Common myeloid progenitor, CD34-positive (primary cell): Measurements from ENCODE around the gene ANKRD33.
A peak's percentile ranks its signal among the peaks of the same experiment; 100 is the strongest.

Source experiments
- CTCF ChIA-PET: fragments of 350-600 bp; sonication (Branson Sonifier 250); formaldehyde crosslinking; loops from one replicate; lab custom pipeline; 2021; ENCODE audit warnings: antibody characterized with exemption; lab: Charles Lee
- POLR2A ChIA-PET: fragments of 350-600 bp; sonication (Branson Sonifier 250); formaldehyde crosslinking; loops from one replicate; lab custom pipeline; 2021; ENCODE audit warnings: antibody characterized with exemption; lab: Charles Lee
- DNase-seq, 3 donors: peaks; one replicate each; pipeline versions ENCODE4 v3.0.0 to v3.0.0-alpha.2; 2013
- H3K27ac ChIP-seq, 2 experiments: 1 replicate in 1 of 2; 2 replicates in 1 of 2; pipeline ENCODE4 v1.7.0; 2013; ENCODE audit warnings: inconsistent platforms in 2 of 2, low read length in 2 of 2, mild to moderate bottlenecking in 2 of 2, low read depth in 1 of 2, moderate library complexity in 1 of 2; ENCODE audit not compliant: severe bottlenecking in 2 of 2, insufficient read depth in 1 of 2, poor library complexity in 1 of 2
- H3K27me3 ChIP-seq, 5 experiments: replicated peaks in 2 of 5; 1 replicate in 3 of 5; 2 replicates in 2 of 5; pipeline versions ENCODE4 v1.6.1 to v1.7.0; 2013; ENCODE audit warnings: low read length in 4 of 5, mild to moderate bottlenecking in 2 of 5, moderate library complexity in 2 of 5, inconsistent platforms in 1 of 5; ENCODE audit not compliant: insufficient read depth in 5 of 5, control insufficient read depth in 4 of 5
- H3K36me3 ChIP-seq, 4 experiments: 1 replicate in 2 of 4; 2 replicates in 2 of 4; pipeline versions ENCODE4 v1.6.1 to v1.7.0; 2013; ENCODE audit warnings: low read length in 3 of 4, control low read depth in 1 of 4, mild to moderate bottlenecking in 1 of 4; ENCODE audit not compliant: control insufficient read depth in 4 of 4, insufficient read depth in 4 of 4
- H3K4me1 ChIP-seq, 4 experiments: 1 replicate in 3 of 4; 2 replicates in 1 of 4; pipeline versions ENCODE4 v1.6.1 to v1.7.1; 2013; ENCODE audit warnings: low read length in 3 of 4, mild to moderate bottlenecking in 3 of 4, control low read depth in 1 of 4, inconsistent platforms in 1 of 4, moderate library complexity in 1 of 4; ENCODE audit not compliant: control insufficient read depth in 4 of 4, insufficient read depth in 4 of 4; ENCODE audit errors: control extremely low read depth in 1 of 4
- H3K4me3 ChIP-seq, 7 experiments: 1 replicate in 4 of 7; 2 replicates in 3 of 7; pipeline versions ENCODE4 v1.5.1 to v1.7.0; 2013; ENCODE audit warnings: mild to moderate bottlenecking in 7 of 7, low read length in 6 of 7, moderate library complexity in 6 of 7, inconsistent platforms in 2 of 7, low read depth in 2 of 7, control low read depth in 1 of 7; ENCODE audit not compliant: insufficient read depth in 4 of 7, control insufficient read depth in 1 of 7; ENCODE audit errors: extremely low read depth in 1 of 7
- H3K9me3 ChIP-seq, 5 experiments: 1 replicate in 4 of 5; 2 replicates in 1 of 5; pipeline versions ENCODE4 v1.6.1 to v1.7.1; 2013; ENCODE audit warnings: low read length in 4 of 5, mild to moderate bottlenecking in 2 of 5, inconsistent platforms in 1 of 5, low read depth in 1 of 5, moderate library complexity in 1 of 5; ENCODE audit not compliant: control insufficient read depth in 4 of 5, insufficient read depth in 2 of 5; ENCODE audit errors: control extremely low read depth in 1 of 5
- WGBS: methylation state at CpG from one replicate; pipeline ENCODE4 v1.1.5; 2013; ENCODE audit not compliant: insufficient coverage; 5-methylcytosine and 5-hydroxymethylcytosine counted together

Gene ANKRD33

GRCh38 chr12:51866762-51867161 lies 21.1 kb upstream of the ANKRD33 start:
- Histone ChIP-seq H3K9me3 (no peaks in the 10 kb centered on the region), H3K27me3 (peaks cover 0 to 32% (median 14%) of the 10 kb centered on the region in 5 experiments), H3K4me3 (no peak overlapping the region), H3K36me3 (no peaks in the 10 kb centered on the region), H3K27ac (no peak overlapping the region), H3K4me1 (peaks cover 4 to 68% (median 61%) of the 10 kb centered on the region in 4 experiments)
- WGBS = 100% methylated on average over 3 of the region's 8 CpGs
- no peak for DNase-seq
- CTCF ChIA-PET = interaction anchor here (0.8 to 0.9 kb wide), 2 partner anchors 15 to 42 kb away, joined by 3 to 4 read pairs; no protein-coding TSS in a partner anchor
- POLR2A ChIA-PET = interaction anchor here (0.6 kb wide), 1 partner anchor 76 kb away, joined by 3 read pairs; no protein-coding TSS in a partner anchor

GRCh38 chr12:51867371-51867770 lies 20.5 kb upstream of the ANKRD33 start:
- no peaks in the 10 kb centered on the region for H3K9me3 ChIP-seq
- peaks cover 4 to 74% (median 66%) of the 10 kb centered on the region in 4 experiments for H3K4me1 ChIP-seq
- CTCF ChIA-PET = interaction anchor here (0.7 to 0.9 kb wide), 3 partner anchors 15 to 43 kb away, joined by 3 to 4 read pairs (median 3); no protein-coding TSS in a partner anchor
- no peak for DNase-seq
- H3K27ac ChIP-seq = no peak overlapping the region
- H3K36me3 ChIP-seq = no peaks in the 10 kb centered on the region
- no peak overlapping the region for H3K4me3 ChIP-seq
- POLR2A ChIA-PET = interaction anchor here (0.6 kb wide), 1 partner anchor 75 kb away, joined by 3 read pairs; no protein-coding TSS in a partner anchor
- peaks cover 0 to 32% (median 10%) of the 10 kb centered on the region in 5 experiments for H3K27me3 ChIP-seq

- Histone ChIP-seq H3K9me3 (no peaks in the 10 kb centered on the region), H3K27me3 (peaks cover 0 to 32% (median 9%) of the 10 kb centered on the region in 5 experiments), H3K27ac (no peak overlapping the region), H3K4me3 (peak overlapping the region in 1 of 7 experiments; percentile 11), H3K4me1 (peaks cover 4 to 75% (median 67%) of the 10 kb centered on the region in 4 experiments), H3K36me3 (no peaks in the 10 kb centered on the region)
- CTCF ChIA-PET = interaction anchor here (0.7 to 0.9 kb wide), 2 partner anchors 16 to 41 kb away, joined by 3 read pairs; no protein-coding TSS in a partner anchor
- POLR2A ChIA-PET = no interaction called here
- DNase-seq = no peak
- WGBS = 85% methylated on average over 10 of the region's 12 CpGs
Measured at GRCh38 chr12:51867796-51868428, 20.0 kb upstream of the ANKRD33 start.

GRCh38 chr12:51868821-51869495 lies 18.9 kb upstream of the ANKRD33 start:
- H3K36me3 ChIP-seq = no peaks in the 10 kb centered on the region
- 11% methylated on average over 34 of the region's 67 CpGs for WGBS
- H3K27me3 ChIP-seq = peaks cover 0 to 30% (median 9%) of the 10 kb centered on the region in 5 experiments
- CTCF ChIA-PET = interaction anchor here (1.0 to 7.7 kb wide), 7 partner anchors 9 to 48 kb away, joined by 3 to 88 read pairs (median 25); no protein-coding TSS in a partner anchor
- H3K4me1 ChIP-seq = peaks cover 4 to 66% (median 62%) of the 10 kb centered on the region in 4 experiments
- H3K27ac ChIP-seq = no peak overlapping the region
- POLR2A ChIA-PET = interaction anchor here (0.8 kb wide), 1 partner anchor 48 kb away, joined by 3 read pairs; no protein-coding TSS in a partner anchor
- H3K9me3 ChIP-seq = no peaks in the 10 kb centered on the region
- peak in 1 of 3 donors; percentile 29 for DNase-seq
- H3K4me3 ChIP-seq = peak overlapping the region; percentile 19 to 75 (median 50)

GRCh38 chr12:51869496-51869865 lies 18.4 kb upstream of the ANKRD33 start:
- H3K4me3 ChIP-seq = peak overlapping the region in 5 of 7 experiments; percentile 23 to 75 (median 63)
- H3K9me3 ChIP-seq = no peaks in the 10 kb centered on the region
- no peaks in the 10 kb centered on the region for H3K36me3 ChIP-seq
- no peak overlapping the region for H3K27ac ChIP-seq
- peaks cover 0 to 25% (median 9%) of the 10 kb centered on the region in 5 experiments for H3K27me3 ChIP-seq
- WGBS = 21% methylated on average over 15 of the region's 20 CpGs
- POLR2A ChIA-PET = interaction anchor here (0.8 kb wide), 1 partner anchor 48 kb away, joined by 3 read pairs; no protein-coding TSS in a partner anchor
- H3K4me1 ChIP-seq = peaks cover 4 to 66% (median 57%) of the 10 kb centered on the region in 4 experiments
- CTCF ChIA-PET = interaction anchor here (0.9 to 7.7 kb wide), 13 partner anchors 9 to 53 kb away, joined by 3 to 88 read pairs (median 7); no protein-coding TSS in a partner anchor
- DNase-seq = no peak

GRCh38 chr12:51869931-51870330 lies 18.0 kb upstream of the ANKRD33 start:
- H3K36me3 ChIP-seq = no peaks in the 10 kb centered on the region
- no peak for DNase-seq
- CTCF ChIA-PET = interaction anchor here (0.9 to 7.7 kb wide), 16 partner anchors 9 to 449 kb away, joined by 3 to 88 read pairs (median 6); no protein-coding TSS in a partner anchor
- POLR2A ChIA-PET = interaction anchor here (0.6 to 1.5 kb wide), 3 partner anchors 10 to 50 kb away, joined by 3 read pairs; no protein-coding TSS in a partner anchor
- no peak overlapping the region for H3K27ac ChIP-seq
- peaks cover 0 to 21% (median 4%) of the 10 kb centered on the region in 5 experiments for H3K27me3 ChIP-seq
- no peaks in the 10 kb centered on the region for H3K9me3 ChIP-seq
- WGBS = 0% methylated on average over 3 of the region's 3 CpGs
- H3K4me1 ChIP-seq = peaks cover 4 to 62% (median 53%) of the 10 kb centered on the region in 4 experiments
- H3K4me3 ChIP-seq = peak overlapping the region in 4 of 7 experiments; percentile 32 to 75 (median 56)
